GM10266 (cell line): ENCODE measurements around the gene CCDC77.
"Not testable (repeated sequence)": the region's sequence is repeated elsewhere in the genome, so short reads cannot be mapped to it uniquely, and the experiment has no call there.

Experiments used
- DNase-seq: peaks from one replicate; pipeline ENCODE4 v3.0.0; 2012; ENCODE audit errors: extremely low spot score
- TF ChIP-seq, protein P1 (sequence below): IDR thresholded peaks from 2 replicates; pipeline ENCODE4 v1.5.1; 2012; ENCODE audit warnings: mild to moderate bottlenecking, low read depth; ENCODE audit not compliant: control insufficient read depth, insufficient read depth; ENCODE audit errors: missing control alignments

CCDC77 gene

GRCh38 chr12:401235-402028 lies at the start of gene CCDC77:
TSS of gene CCDC77 (plus strand) at chr12:401644. CDS start at chr12:409384, 7,740 bp downstream.
- peak; percentile 92 for DNase-seq
- TF ChIP-seq, protein P1, sequence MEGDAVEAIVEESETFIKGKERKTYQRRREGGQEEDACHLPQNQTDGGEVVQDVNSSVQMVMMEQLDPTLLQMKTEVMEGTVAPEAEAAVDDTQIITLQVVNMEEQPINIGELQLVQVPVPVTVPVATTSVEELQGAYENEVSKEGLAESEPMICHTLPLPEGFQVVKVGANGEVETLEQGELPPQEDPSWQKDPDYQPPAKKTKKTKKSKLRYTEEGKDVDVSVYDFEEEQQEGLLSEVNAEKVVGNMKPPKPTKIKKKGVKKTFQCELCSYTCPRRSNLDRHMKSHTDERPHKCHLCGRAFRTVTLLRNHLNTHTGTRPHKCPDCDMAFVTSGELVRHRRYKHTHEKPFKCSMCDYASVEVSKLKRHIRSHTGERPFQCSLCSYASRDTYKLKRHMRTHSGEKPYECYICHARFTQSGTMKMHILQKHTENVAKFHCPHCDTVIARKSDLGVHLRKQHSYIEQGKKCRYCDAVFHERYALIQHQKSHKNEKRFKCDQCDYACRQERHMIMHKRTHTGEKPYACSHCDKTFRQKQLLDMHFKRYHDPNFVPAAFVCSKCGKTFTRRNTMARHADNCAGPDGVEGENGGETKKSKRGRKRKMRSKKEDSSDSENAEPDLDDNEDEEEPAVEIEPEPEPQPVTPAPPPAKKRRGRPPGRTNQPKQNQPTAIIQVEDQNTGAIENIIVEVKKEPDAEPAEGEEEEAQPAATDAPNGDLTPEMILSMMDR: peak; percentile 12

GRCh38 chr12:356276-356988 lies 45.0 kb upstream of the CCDC77 start:
- TF ChIP-seq, protein P1: no peak

DNA sequence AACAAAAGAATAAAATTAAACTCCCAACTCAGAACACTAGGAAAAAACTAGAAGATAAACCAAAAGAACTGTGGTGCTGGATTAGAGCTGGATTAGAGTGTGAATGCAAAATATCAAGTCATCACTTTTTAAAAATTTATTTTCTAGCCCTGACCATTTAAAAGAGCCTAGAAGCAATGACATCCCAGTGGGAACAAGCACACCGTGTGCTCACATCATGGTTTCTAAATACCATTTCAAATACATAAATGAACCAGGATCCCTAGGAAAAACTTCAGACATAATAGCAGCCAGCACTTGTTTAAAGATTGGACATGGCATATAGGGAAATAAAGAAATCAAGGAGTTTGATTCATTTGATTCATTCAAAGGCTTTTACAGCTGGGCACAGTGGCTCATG lies 42.4 kb upstream of the CCDC77 start:
- DNase-seq: no peak
- TF ChIP-seq, protein P1: no peak

More at GRCh38 chr12:356276-356988, 45.0 kb upstream of the CCDC77 start:
- DNase-seq: no peak

DNA sequence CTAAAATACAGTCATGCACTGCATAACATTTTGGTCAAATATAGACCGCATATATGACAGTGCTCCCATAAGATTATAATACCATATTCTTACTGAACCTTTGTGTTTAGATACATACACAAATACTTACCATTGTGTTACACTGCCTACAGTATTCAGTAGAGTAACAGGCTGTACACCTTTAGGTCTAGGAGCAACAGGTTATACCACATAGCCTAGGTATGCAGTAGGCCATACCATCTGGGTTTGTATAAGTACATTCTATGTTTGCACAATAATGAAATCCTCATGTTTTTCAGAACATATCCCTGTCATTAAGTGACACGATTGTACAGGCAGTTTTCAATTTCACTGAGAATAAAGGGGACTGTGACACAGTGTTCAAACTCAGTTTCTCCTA lies 34.6 kb upstream of the CCDC77 start:
- TF ChIP-seq, protein P1: no peak
- DNase-seq: no peak

- TF ChIP-seq, protein P1: no peak
- DNase-seq: no peak
Measured at GRCh38 chr12:367972-368371, 33.5 kb upstream of the CCDC77 start.

DNA sequence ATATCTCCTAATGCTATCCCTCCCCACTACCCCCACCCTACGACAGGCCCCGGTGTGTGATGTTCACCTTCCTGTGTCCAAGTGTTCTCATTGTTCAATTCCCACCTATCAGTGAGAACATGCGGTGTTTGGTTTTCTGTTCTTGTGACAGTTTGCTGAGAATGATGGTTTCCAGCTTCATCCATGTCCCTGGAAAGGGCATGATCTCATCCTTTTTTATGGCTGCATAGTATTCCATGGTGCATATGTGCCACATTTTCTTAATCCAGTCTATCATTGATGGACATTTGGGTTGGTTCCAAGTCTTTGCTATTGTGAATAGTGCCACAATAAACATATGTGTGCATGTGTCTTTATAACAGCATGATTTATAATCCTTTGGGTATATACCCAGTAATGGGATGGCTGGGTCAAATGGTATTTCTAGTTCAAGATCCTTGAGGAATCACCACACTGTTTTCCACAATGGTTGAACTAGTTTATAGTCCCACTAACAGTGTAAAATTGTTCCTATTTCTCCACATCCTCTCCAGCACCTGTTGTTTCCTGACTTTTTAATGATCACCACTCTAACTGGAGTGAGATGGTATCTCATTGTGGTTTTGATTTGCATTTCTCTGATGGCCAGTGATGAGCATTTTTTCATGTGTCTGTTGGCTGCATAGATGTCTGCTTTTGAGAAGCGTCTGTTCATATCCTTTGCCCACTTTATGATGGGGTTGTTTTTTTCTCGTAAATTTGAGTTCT lies 30.5 kb upstream of the CCDC77 start:
- DNase-seq: not testable (repeated sequence)

DNA sequence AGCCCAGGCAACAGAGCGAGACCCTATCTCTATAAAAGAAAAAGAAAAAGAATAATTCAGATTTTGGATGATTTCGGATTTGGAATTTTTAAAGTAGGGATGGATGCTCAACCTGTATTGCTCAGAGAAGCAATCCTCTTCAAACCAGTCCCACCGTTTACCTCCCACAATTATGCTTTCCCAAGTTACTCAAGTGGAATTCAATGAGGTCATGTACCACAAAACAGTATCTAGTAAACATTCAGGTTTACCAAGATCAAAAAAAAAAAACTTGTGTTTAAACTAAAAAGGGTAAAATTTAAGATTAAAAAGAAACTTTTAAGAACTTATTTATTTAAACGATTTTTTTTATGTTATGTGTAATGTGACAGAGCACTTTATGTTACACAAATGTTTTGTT lies 14.8 kb upstream of the CCDC77 start:
- no peak for DNase-seq
- TF ChIP-seq, protein P1: no peak
